HG03139 (cell line): ENCODE results near the gene GOT1.

Source experiments
- ATAC-seq: cut with Tn5 transposase; IDR thresholded peaks from one replicate; pipeline ENCODE4 v1.9.1; 2021; ENCODE audit not compliant: unreplicated experiment

The GOT1 gene

DNA sequence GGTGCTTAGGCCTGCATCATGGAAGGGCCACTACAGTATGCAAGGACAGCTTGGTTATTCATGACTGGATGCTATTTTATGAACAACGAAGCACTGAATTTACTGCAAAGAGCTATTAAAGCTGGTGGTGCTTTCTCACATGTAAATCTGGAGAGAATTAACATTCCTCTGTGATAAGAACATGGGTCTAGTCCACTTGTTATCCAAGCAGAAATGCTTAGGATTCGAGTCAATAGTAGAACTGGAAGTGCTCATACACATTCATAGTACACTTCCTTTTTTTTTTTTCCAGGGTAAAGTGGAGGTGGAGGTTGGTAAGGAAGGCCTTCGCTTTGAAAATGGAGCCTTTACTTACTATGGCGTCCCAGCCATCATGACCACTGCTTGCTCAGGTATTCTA, 66.3 kb downstream of the GOT1 start:
- no peak for ATAC-seq

DNA sequence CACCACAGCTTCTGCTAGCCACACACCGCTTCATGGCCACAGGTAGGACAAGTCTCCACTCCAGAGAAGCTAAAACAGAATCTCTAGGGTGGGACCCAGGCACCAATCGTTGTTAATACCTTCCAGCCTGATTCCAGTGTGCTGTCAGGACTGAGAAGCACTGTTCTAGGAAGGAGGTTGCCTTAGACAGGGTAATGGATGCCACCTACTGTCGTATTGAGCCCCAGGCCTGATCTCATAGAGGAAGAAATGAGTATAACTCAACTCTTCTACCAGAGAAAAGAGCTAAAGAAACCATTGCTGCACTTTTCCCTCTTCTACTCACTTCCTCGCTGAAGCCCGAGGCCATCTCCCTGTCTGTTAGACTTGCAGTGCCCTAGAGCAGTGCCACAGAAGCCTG, 69.5 kb downstream of the GOT1 start:
- no peak for ATAC-seq

DNA sequence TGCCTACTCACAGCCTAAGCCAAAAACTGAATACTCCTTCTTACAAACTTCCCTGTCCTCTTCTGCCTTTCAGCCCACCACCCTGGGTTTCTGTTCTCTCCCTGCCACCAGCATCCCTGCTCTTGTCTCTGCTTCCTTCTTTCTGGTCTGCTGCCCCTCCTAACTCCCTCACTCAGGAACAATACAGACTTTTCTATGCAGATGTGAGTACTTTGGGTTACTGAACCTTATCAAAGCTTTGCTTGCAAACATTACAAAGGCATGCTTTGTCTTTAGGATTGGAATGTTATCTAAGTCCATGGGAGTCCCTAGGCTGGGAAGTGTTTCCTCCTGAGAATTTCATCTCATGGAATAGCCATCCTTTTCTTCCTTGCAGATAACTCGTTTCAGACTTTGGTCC, 72.3 kb downstream of the GOT1 start:
- no peak for ATAC-seq

DNA sequence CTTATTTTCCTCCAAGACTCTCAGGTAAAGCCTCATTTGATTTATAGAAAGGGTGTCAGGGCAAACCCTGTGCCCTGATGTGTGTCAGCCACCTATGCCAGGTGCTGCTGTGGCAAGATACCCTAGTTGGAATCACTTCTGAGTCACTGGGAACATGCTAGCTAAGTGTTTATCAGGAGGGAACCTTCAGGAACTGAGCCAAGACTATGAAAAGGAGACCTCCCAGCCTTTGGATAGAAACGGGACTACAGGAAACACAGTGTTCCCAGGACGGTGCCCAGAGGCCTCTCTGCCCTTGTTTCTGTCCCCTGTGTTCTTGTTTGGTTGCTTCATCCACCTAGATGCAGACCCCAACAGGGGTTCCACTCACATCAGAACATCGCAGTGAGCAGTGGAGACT, 72.7 kb downstream of the GOT1 start:
- ATAC-seq = no peak

DNA sequence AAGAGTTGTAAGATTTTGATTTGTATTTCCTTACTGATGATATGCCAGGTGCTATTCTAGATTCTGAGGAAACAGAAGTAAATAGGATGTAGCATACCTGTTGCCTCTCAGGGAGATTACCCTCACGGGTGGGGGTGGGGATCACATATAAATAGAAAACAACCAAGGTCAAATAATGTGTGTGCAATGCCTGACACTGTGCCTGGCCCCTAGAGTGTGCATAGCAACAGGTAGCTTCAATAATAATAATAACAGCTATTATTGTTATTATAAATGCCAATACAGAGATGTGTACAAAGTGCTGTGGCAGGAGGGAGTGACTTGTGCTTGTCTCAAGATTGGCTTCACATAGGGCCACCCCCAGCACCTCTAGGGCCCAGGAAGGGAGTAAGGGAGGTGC, 77.2 kb downstream of the GOT1 start:
- ATAC-seq = no peak

DNA sequence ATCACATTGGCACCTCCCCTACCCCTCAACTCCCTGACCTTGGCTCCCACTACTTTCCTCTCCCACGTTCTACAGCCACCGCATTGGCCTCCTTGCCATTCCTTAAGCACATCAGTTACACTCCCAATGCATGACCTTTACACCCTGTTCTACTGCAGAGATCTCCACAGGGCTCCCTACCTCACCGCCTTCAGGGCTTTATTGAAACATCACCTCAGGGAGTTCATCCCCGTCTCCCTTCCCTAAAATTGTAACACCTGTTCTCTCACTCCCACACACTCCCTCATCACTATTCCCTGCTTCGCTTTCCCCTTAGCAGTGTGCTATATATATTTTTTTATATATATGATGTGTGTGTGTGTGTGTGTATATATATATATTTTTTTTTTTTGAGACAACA, 82.8 kb downstream of the GOT1 start:
- ATAC-seq = no peak
